GM23248 (cell line): ENCODE data around the gene LRP2. TPM values are rescaled to one million over a fixed set of nuclear protein-coding genes. Genes with fewer than 3 reads are reported as not detected.
A peak's percentile ranks its signal among the peaks of the same experiment; 100 is the strongest.

Experiments
- DNase-seq: peaks from one replicate; pipeline ENCODE4 v3.0.0-alpha.2; 2015
- H2AFZ ChIP-seq: fragments of 200-600 bp; sonication (generic); 2 replicates; pipeline ENCODE4 v1.6.1; 2016; ENCODE audit warnings: antibody characterized with exemption
- H3F3A ChIP-seq: fragments of 200-600 bp; sonication (generic); 2 replicates; pipeline ENCODE4 v1.6.1; 2016; ENCODE audit warnings: mild to moderate bottlenecking, antibody characterized with exemption, mixed run types; ENCODE audit not compliant: insufficient read depth
- H3K27ac ChIP-seq: fragments of 200-600 bp; sonication (generic); 2 replicates; pipeline ENCODE4 v1.5.1; 2016; ENCODE audit warnings: mild to moderate bottlenecking
- H3K27me3 ChIP-seq: fragments of 200-600 bp; sonication (generic); replicated peaks from 2 replicates; pipeline ENCODE4 v1.6.1; 2016; ENCODE audit warnings: mild to moderate bottlenecking; ENCODE audit not compliant: insufficient read depth
- H3K36me3 ChIP-seq: fragments of 200-600 bp; sonication (generic); 2 replicates; pipeline ENCODE4 v1.6.1; 2016; ENCODE audit warnings: low read depth, mild to moderate bottlenecking
- H3K4me1 ChIP-seq: fragments of 200-600 bp; sonication (generic); 2 replicates; pipeline ENCODE4 v1.6.1; 2016; ENCODE audit warnings: mild to moderate bottlenecking; ENCODE audit not compliant: insufficient read depth
- H3K4me2 ChIP-seq: fragments of 200-600 bp; sonication (generic); one replicate; pipeline ENCODE4 v1.6.1; 2016; ENCODE audit warnings: mild to moderate bottlenecking; ENCODE audit not compliant: unreplicated experiment
- H3K4me3 ChIP-seq: fragments of 200-600 bp; sonication (generic); 2 replicates; pipeline ENCODE4 v1.5.1; 2016; ENCODE audit warnings: mild to moderate bottlenecking
- H3K79me2 ChIP-seq: fragments of 200-600 bp; sonication (generic); 2 replicates; pipeline ENCODE4 v1.6.1; 2016; ENCODE audit warnings: mild to moderate bottlenecking; ENCODE audit not compliant: insufficient read depth
- H3K9ac ChIP-seq: fragments of 200-600 bp; sonication (generic); 2 replicates; pipeline ENCODE4 v1.6.1; 2016; ENCODE audit warnings: mild to moderate bottlenecking
- H3K9me2 ChIP-seq: fragments of 200-600 bp; sonication (generic); 2 replicates; pipeline ENCODE4 v1.6.1; 2016; ENCODE audit warnings: mixed run types, mild to moderate bottlenecking, moderate library complexity; ENCODE audit not compliant: insufficient read depth
- H3K9me3 ChIP-seq: fragments of 200-600 bp; sonication (generic); one replicate; pipeline ENCODE4 v1.6.1; 2017; ENCODE audit warnings: low read depth
- H4K20me1 ChIP-seq: fragments of 200-600 bp; sonication (generic); 2 replicates; pipeline ENCODE4 v1.6.0; 2016; ENCODE audit not compliant: insufficient read depth
- EZH2 ChIP-seq: fragments of 200-600 bp; sonication (generic); IDR thresholded peaks from 2 replicates; pipeline ENCODE4 v1.6.1; 2018; ENCODE audit warnings: antibody characterized with exemption, mild to moderate bottlenecking; ENCODE audit not compliant: insufficient read depth, poor library complexity, severe bottlenecking
- EZH2phosphoT487 ChIP-seq: fragments of 200-600 bp; sonication (generic); IDR thresholded peaks from 2 replicates; pipeline ENCODE4 v1.6.1; 2018; ENCODE audit warnings: antibody characterized with exemption, moderate library complexity, mild to moderate bottlenecking, low read depth; ENCODE audit not compliant: insufficient read depth
- WGBS, 2 experiments: methylation state at CpG; one replicate each; pipeline ENCODE4 v1.1.6; 2015 to 2017; ENCODE audit warnings: low lambda C conversion rate in 2 of 2, low coverage in 1 of 2; ENCODE audit errors: missing lambda C conversion rate in 2 of 2; 5-methylcytosine and 5-hydroxymethylcytosine counted together
- in situ Hi-C: fragments of 300-500 bp; cut with MboI; formaldehyde crosslinking; loops from 2 replicates; pipeline ENCODE4 v1.15.0; 2020
- polyA plus RNA-seq: library from polyadenylated mRNA; unstranded; fragments of >200 nt; fragmentation: Nextera tagmentation; extraction: Ambion mirVana; gene quantifications from 2 replicates; pipeline ENCODE4 v1.2.1, GENCODE V29; 2016
- total RNA-seq: library from RNA; depleted of rRNA; stranded (reverse); fragments of >200 nt; shearing (Covaris generic); gene quantifications from 2 replicates; pipeline ENCODE4 v1.2.3, GENCODE V29; 2014

LRP2 gene
- total and polyA plus RNA-seq, 2 experiments from 2014 or later: not detected

DNA sequence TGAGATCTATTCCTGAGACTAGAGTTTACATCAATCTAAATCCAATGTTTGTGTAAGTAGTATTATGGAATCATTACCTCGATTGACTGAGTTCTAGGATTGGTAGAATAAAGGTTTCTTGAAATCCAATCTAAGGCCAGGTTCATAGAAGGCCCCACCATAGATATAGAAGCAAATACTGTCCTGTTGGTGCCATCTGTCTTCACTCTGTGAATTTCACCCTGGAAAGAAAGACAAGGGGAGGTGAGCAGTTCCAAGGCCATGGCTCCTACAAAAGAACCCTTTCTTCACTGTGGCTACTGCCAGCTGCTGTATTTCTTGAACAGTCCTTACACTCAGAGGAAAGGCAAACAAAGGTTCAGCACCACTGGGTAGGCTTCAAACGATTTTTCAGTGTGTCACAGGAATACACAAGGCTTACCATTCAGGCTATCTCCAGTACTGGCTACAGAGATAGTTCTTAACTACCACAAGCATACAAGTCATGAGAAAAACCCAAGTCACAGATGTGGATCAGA is 137.0 kb downstream of the LRP2 start:
- whole genome bisulfite sequencing, 2 experiments: 1 to 5% methylated on average over 2 of the region's 2 CpGs
- Histone ChIP-seq H3K36me3 (no peaks in the 10 kb centered on the region), H3K4me3 (no peak overlapping the region), H3K27me3 (no peaks in the 10 kb centered on the region), H3K9ac (no peak overlapping the region), H4K20me1 (no peaks in the 10 kb centered on the region), H3K79me2 (no peaks in the 10 kb centered on the region), H3K9me3 (no peaks in the 10 kb centered on the region), H3K27ac (no peak overlapping the region), H3F3A (no peaks in the 10 kb centered on the region), H3K9me2 (no peaks in the 10 kb centered on the region), H3K4me1 (no peaks in the 10 kb centered on the region), H3K4me2 (no peak overlapping the region), H2AFZ (no peak overlapping the region)
- TF ChIP-seq EZH2: no peak
- no peak for TF ChIP-seq EZH2phosphoT487
- in situ Hi-C loops: no loop called here
- DNase-seq: no peak

DNA sequence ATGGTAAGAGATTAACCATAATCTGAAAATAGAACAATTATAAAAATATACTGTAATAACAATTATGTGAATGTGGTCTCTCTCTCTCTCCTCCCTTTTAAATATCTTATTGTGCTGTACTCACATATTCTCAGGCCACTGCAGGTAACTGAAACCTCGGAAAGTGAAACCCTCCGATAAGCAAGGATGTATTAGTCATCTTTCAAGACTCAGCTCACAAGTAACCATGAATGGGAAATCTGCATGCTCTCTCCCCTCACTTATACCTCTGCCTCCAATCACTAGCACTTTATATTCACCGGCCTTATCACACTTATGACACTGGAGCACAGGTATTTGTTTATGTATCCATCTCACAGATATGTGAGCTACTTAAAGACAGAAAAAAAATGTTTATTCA is 139.7 kb downstream of the LRP2 start:
- in situ Hi-C loops: no loop called here
- no peaks in the 10 kb centered on the region for H3K9me3 ChIP-seq
- H3K4me2 ChIP-seq: no peak overlapping the region
- no peak overlapping the region for H3K4me3 ChIP-seq
- WGBS, 2 experiments: 5% methylated on average over 3 of the region's 3 CpGs
- DNase-seq: no peak
- no peaks in the 10 kb centered on the region for H4K20me1 ChIP-seq
- no peaks in the 10 kb centered on the region for H3K27me3 ChIP-seq
- H3F3A ChIP-seq: no peaks in the 10 kb centered on the region
- H3K27ac ChIP-seq: no peak overlapping the region
- no peak overlapping the region for H2AFZ ChIP-seq
- H3K79me2 ChIP-seq: no peaks in the 10 kb centered on the region
- no peaks in the 10 kb centered on the region for H3K9me2 ChIP-seq
- no peaks in the 10 kb centered on the region for H3K36me3 ChIP-seq
- no peak overlapping the region for H3K9ac ChIP-seq
- no peaks in the 10 kb centered on the region for H3K4me1 ChIP-seq
- TF ChIP-seq EZH2phosphoT487 (no peak), EZH2 (no peak)

DNA sequence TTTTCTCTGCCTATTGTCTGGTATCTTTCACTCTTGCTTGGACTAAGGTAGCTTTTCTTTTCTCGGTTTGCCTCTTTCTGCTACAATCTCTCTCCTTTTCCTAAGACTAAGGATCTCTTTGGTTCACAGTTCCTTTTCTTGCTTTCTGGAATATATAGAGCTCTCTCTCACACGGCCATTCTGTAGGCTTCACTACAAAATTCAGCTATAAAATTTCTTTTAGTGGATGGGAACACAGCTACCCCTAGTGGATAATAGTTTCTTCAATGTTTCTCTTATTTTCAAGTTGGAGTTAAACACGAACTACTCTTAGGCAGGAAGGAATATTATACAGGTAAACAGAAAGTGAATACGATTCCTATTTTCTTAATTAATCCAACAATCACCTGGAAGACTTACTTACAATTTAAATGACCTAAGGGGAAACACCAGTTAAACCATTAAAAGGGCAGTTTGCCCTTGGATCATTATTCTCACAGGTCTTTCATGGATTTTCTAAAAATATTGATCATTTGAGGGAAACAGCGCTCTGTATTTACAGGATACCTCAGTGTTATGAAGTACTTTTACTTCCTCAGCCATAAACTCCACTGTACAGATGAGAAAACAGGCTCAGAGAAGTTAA is 140.5 kb downstream of the LRP2 start:
- no peak for TF ChIP-seq EZH2
- no peak for TF ChIP-seq EZH2phosphoT487
- in situ Hi-C loops: no loop called here
- Histone ChIP-seq H2AFZ (no peak overlapping the region), H3K9me3 (no peaks in the 10 kb centered on the region), H3K9ac (no peak overlapping the region), H3K4me1 (no peaks in the 10 kb centered on the region), H3K79me2 (no peaks in the 10 kb centered on the region), H3K36me3 (no peaks in the 10 kb centered on the region), H3K27ac (no peak overlapping the region), H3F3A (no peaks in the 10 kb centered on the region), H3K4me2 (no peak overlapping the region), H3K4me3 (no peak overlapping the region), H3K27me3 (no peaks in the 10 kb centered on the region), H3K9me2 (no peaks in the 10 kb centered on the region), H4K20me1 (no peaks in the 10 kb centered on the region)
- WGBS, 2 experiments: 1% methylated on average over 5 of the region's 5 CpGs
- DNase-seq: peak; percentile 20

GRCh38 chr2:169210917-169211316 is 151.4 kb downstream of the LRP2 start:
- no peaks in the 10 kb centered on the region for H3K79me2 ChIP-seq
- no peak overlapping the region for H2AFZ ChIP-seq
- H3K4me3 ChIP-seq: no peak overlapping the region
- H3K4me1 ChIP-seq: no peaks in the 10 kb centered on the region
- H3K4me2 ChIP-seq: no peak overlapping the region
- H3K9me3 ChIP-seq: no peaks in the 10 kb centered on the region
- no peak for DNase-seq
- no peaks in the 10 kb centered on the region for H4K20me1 ChIP-seq
- no peaks in the 10 kb centered on the region for H3K9me2 ChIP-seq
- H3F3A ChIP-seq: no peaks in the 10 kb centered on the region
- H3K9ac ChIP-seq: no peak overlapping the region
- WGBS, 2 experiments: 26 to 29% methylated on average over 4 of the region's 4 CpGs
- H3K36me3 ChIP-seq: no peaks in the 10 kb centered on the region
- in situ Hi-C loops: no loop called here
- H3K27ac ChIP-seq: no peak overlapping the region
- H3K27me3 ChIP-seq: no peaks in the 10 kb centered on the region
- no peak for TF ChIP-seq EZH2phosphoT487
- TF ChIP-seq EZH2: no peak
